HepG2 (cell line): ENCODE results near the gene KBTBD13. TPM values are rescaled to one million over a fixed set of nuclear protein-coding genes. Genes with fewer than 3 reads are reported as not detected.
A peak's percentile ranks its signal among the peaks of the same experiment; 100 is the strongest.

Experiments used
- ATAC-seq: fragments of 200-7000 bp; cut with Tn5 transposase; 3 replicates; pipeline ENCODE4 v1.9.1; 2020; ENCODE audit warnings: mild to moderate bottlenecking, moderate library complexity
- BruUV-seq: library from RNA; stranded (reverse); fragments of 400-500 nt; replicated peaks from 2 replicates; lab custom pipeline; 2021; lab: Mats Ljungman, UMichigan
- CTCF ChIA-PET: fragments of 300-600 bp; formaldehyde crosslinking; extraction: SDS; loops from one replicate; lab custom pipeline; 2021; ENCODE audit warnings: low total read pairs, inconsistent platforms, low intra/inter-chr PET ratio; lab: Yijun Ruan, JAX
- POLR2A ChIA-PET: fragments of 350-600 bp; sonication (Branson Sonifier 250); formaldehyde crosslinking; loops from one replicate; lab custom pipeline; 2020; ENCODE audit warnings: antibody characterized with exemption, inconsistent platforms; lab: Yijun Ruan, JAX
- DNase-seq: peaks from one replicate; pipeline ENCODE4 v3.0.0-alpha.2; 2015; ENCODE audit warnings: low spot score
- FAIRE-seq: peaks from 3 replicates; lab custom pipeline; 2011; peaks lifted over from hg19 to GRCh38; lab: Jason Lieb, UNC
- H2AFZ ChIP-seq: one replicate; pipeline ENCODE4 v1.6.1; 2011; ENCODE audit warnings: low read length, inconsistent platforms
- H3K27ac ChIP-seq: fragments of 300-600 bp; 3 replicates; pipeline ENCODE4 v1.8.0; 2011; ENCODE audit warnings: mixed run types, mild to moderate bottlenecking, mixed read lengths, low read length, inconsistent platforms; ENCODE audit not compliant: insufficient read depth; ENCODE audit errors: extremely low read length
- H3K27me3 ChIP-seq, 2 experiments: fragments of 200-600 bp in 1 of 2; 2 replicates in 1 of 2; 3 replicates in 1 of 2; pipeline versions ENCODE4 v1.6.0 to v1.8.0; 2011; ENCODE audit warnings: low read length in 2 of 2, mild to moderate bottlenecking in 2 of 2, moderate library complexity in 2 of 2, inconsistent platforms in 1 of 2; ENCODE audit not compliant: insufficient read depth in 2 of 2, control insufficient read depth in 1 of 2
- H3K36me3 ChIP-seq, 2 experiments: fragments of 200-600 bp in 1 of 2; replicated peaks in 1 of 2; 2 replicates in 1 of 2; 3 replicates in 1 of 2; pipeline versions ENCODE4 v1.5.1 to v1.8.0; 2011; ENCODE audit warnings: low read length in 2 of 2, inconsistent platforms in 1 of 2; ENCODE audit not compliant: insufficient read depth in 2 of 2, control insufficient read depth in 1 of 2
- H3K4me1 ChIP-seq: 2 replicates; pipeline ENCODE4 v1.5.1; 2012; ENCODE audit warnings: low read length, inconsistent platforms; ENCODE audit not compliant: insufficient read depth
- H3K4me2 ChIP-seq: 2 replicates; pipeline ENCODE4 v1.6.0; 2011; ENCODE audit warnings: low read depth, low read length, inconsistent platforms
- H3K4me3 ChIP-seq, 3 experiments: fragments of 200-600 bp in 1 of 3; sonication (generic), shearing (Covaris generic) in 1 of 3; replicated peaks in 1 of 3; 2 replicates each; pipeline ENCODE4 v1.5.1; 2011 to 2016; ENCODE audit warnings: low read length in 3 of 3, inconsistent platforms in 2 of 3, low read depth in 2 of 3, mild to moderate bottlenecking in 2 of 3, control low read depth in 1 of 3, mixed read lengths in 1 of 3; ENCODE audit not compliant: insufficient read depth in 1 of 3
- H3K79me2 ChIP-seq: one replicate; pipeline ENCODE4 v1.6.1; 2011; ENCODE audit warnings: low read length, inconsistent platforms; ENCODE audit not compliant: insufficient read depth
- H3K9ac ChIP-seq: 2 replicates; pipeline ENCODE4 v1.6.0; 2011; ENCODE audit warnings: mild to moderate bottlenecking, low read depth, low read length, inconsistent platforms; ENCODE audit not compliant: insufficient read depth
- H3K9me3 ChIP-seq: 2 replicates; pipeline ENCODE4 v1.5.1; 2012; ENCODE audit warnings: mild to moderate bottlenecking, low read length
- H4K20me1 ChIP-seq: 2 replicates; pipeline ENCODE4 v1.6.0; 2011; ENCODE audit warnings: inconsistent platforms, mild to moderate bottlenecking, low read length, moderate library complexity; ENCODE audit not compliant: insufficient read depth
- AKAP8 ChIP-seq: sonication (generic); formaldehyde crosslinking; IDR thresholded peaks from 2 replicates; pipeline ENCODE4 v1.5.1; 2020; ENCODE audit warnings: mild to moderate bottlenecking, missing genetic modification reagents
- ATF5 ChIP-seq: sonication (generic); formaldehyde crosslinking; IDR thresholded peaks from 2 replicates; pipeline ENCODE4 v1.4.0; 2020; ENCODE audit warnings: mild to moderate bottlenecking, low read depth, missing genetic modification reagents
- CHCHD3 ChIP-seq: sonication (generic); formaldehyde crosslinking; IDR thresholded peaks from 2 replicates; pipeline ENCODE4 v1.8.0; 2022; ENCODE audit warnings: mild to moderate bottlenecking, missing genetic modification reagents, moderate library complexity
- GABPB1 ChIP-seq: IDR thresholded peaks from 2 replicates; pipeline ENCODE4 v1.6.1; 2016; ENCODE audit warnings: mild to moderate bottlenecking, missing genetic modification reagents, moderate library complexity, missing compliant biosample characterization
- GATA4 ChIP-seq: sonication (generic); IDR thresholded peaks from 2 replicates; pipeline ENCODE4 v1.6.1; 2016; ENCODE audit warnings: antibody characterized with exemption, low read depth, borderline replicate concordance
- KMT2B ChIP-seq: IDR thresholded peaks from 2 replicates; pipeline ENCODE4 v1.6.1; 2016; ENCODE audit warnings: missing genetic modification reagents, missing compliant biosample characterization
- MIER2 ChIP-seq: IDR thresholded peaks from 2 replicates; pipeline ENCODE4 v1.6.1; 2016; ENCODE audit warnings: missing biosample characterization, missing genetic modification reagents
- NCOA5 ChIP-seq: sonication (generic); formaldehyde crosslinking; IDR thresholded peaks from 2 replicates; pipeline ENCODE4 v1.4.0; 2020; ENCODE audit warnings: missing genetic modification reagents
- NR2F6 ChIP-seq, 2 experiments: IDR thresholded peaks; 2 replicates each; pipeline ENCODE4 v1.6.1; 2016; ENCODE audit warnings: antibody characterized with exemption in 1 of 2, mild to moderate bottlenecking in 1 of 2
- PRDM15 ChIP-seq: sonication (generic); formaldehyde crosslinking; IDR thresholded peaks from 2 replicates; pipeline ENCODE4 v1.4.0; 2020; ENCODE audit warnings: missing genetic modification reagents
- RELA ChIP-seq: sonication (generic); formaldehyde crosslinking; IDR thresholded peaks from 2 replicates; pipeline ENCODE4 v1.4.0; 2020; ENCODE audit warnings: missing genetic modification reagents
- SRSF9 ChIP-seq: fragments of 200-400 bp; formaldehyde crosslinking; IDR thresholded peaks from 2 replicates; pipeline ENCODE4 v1.6.1; 2018; ENCODE audit warnings: borderline replicate concordance, mild to moderate bottlenecking, low read depth, low read length; ENCODE audit not compliant: insufficient read depth, poor library complexity, severe bottlenecking
- TGIF2 ChIP-seq: IDR thresholded peaks from 2 replicates; pipeline ENCODE4 v1.6.1; 2016; ENCODE audit warnings: control low read depth, missing compliant biosample characterization
- ZC3H4 ChIP-seq: sonication (generic); formaldehyde crosslinking; IDR thresholded peaks from 2 replicates; pipeline ENCODE4 v1.4.0; 2020; ENCODE audit warnings: missing genetic modification reagents, borderline replicate concordance
- ZIK1 ChIP-seq: sonication (generic); formaldehyde crosslinking; IDR thresholded peaks from 2 replicates; pipeline ENCODE4 v1.5.0; 2020; ENCODE audit warnings: mild to moderate bottlenecking, low read depth, missing genetic modification reagents, borderline replicate concordance
- ZNF180 ChIP-seq: sonication (generic); formaldehyde crosslinking; IDR thresholded peaks from 2 replicates; pipeline ENCODE4 v1.4.0; 2020; ENCODE audit warnings: low read depth, missing genetic modification reagents, borderline replicate concordance
- ZNF460 ChIP-seq: sonication (generic); formaldehyde crosslinking; IDR thresholded peaks from 2 replicates; pipeline ENCODE4 v1.5.1; 2020; ENCODE audit warnings: missing genetic modification reagents, mild to moderate bottlenecking, borderline replicate concordance
- ZNF83 ChIP-seq: sonication (generic); formaldehyde crosslinking; IDR thresholded peaks from 2 replicates; pipeline ENCODE4 v1.4.0; 2020; ENCODE audit warnings: missing genetic modification reagents, mild to moderate bottlenecking, borderline replicate concordance
- WGBS: methylation state at CpG from one replicate; pipeline ENCODE4 v1.1.6; 2017; ENCODE audit warnings: low lambda C conversion rate; 5-methylcytosine and 5-hydroxymethylcytosine counted together
- in situ Hi-C: cut with HindIII; loops from 2 replicates; pipeline ENCODE4 v1.10.0; 2017; ENCODE audit warnings: low pct_unique_long_range_greater_than_20kb; ENCODE audit not compliant: extremely low pct_ligation_motif_present
- intact Hi-C: fragments of 100-400 bp; cut with micrococcal nuclease; formaldehyde crosslinking; loops from one replicate; pipeline ENCODE4 v1.10.0; 2022; ENCODE audit not compliant: unreplicated experiment
- polyA plus RNA-seq, 8 experiments: library from polyadenylated mRNA; depleted of rRNA in 3 of 8; stranded (reverse) in 7 of 8; unstranded in 1 of 8; fragments of >200 nt; fragmentation: Illumina TruSeq in 4 of 8; extraction: Trizol in 4 of 8; gene quantifications; 2 replicates each; pipeline versions ENCODE4 v1.2.1 to v1.2.3, GENCODE V29; 2011 to 2016; ENCODE audit warnings: low read depth in 4 of 8, missing spikeins in 1 of 8, mixed read lengths in 1 of 8; ENCODE audit not compliant: insufficient read depth in 1 of 8
- total RNA-seq, 5 experiments: library from RNA; depleted of rRNA; stranded (reverse); fragments of >200 nt; fragmentation: Illumina TruSeq; extraction: Trizol; gene quantifications; 2 replicates each; pipeline ENCODE4 v1.2.3, GENCODE V29; 2016; ENCODE audit warnings: low read depth in 1 of 5
- TF ChIP-seq, protein P1 (sequence below): sonication (generic); formaldehyde crosslinking; IDR thresholded peaks from 2 replicates; pipeline ENCODE4 v1.8.0; 2023; ENCODE audit warnings: mild to moderate bottlenecking, missing genetic modification reagents

KBTBD13 gene
- total and polyA plus RNA-seq, 2 of the 13 experiments (the other 11 are each of a cell fraction or from before 2014, with no cell fraction given), result not detected

GRCh38 chr15:65089206-65089824 lies 12.8 kb downstream of the KBTBD13 start:
- Histone ChIP-seq H2AFZ (no peak overlapping the region), H3K9me3 (no peaks in the 10 kb centered on the region), H3K27me3 (no peaks in the 10 kb centered on the region), H3K4me2 (peak overlapping the region; percentile 89), H3K79me2 (no peaks in the 10 kb centered on the region), H3K9ac (0 out of 2 replicates have a peak overlapping the region, but pooled peaks have one; percentile 55), H3K4me1 (peaks cover 73% of the 10 kb centered on the region), H3K36me3 (no peaks in the 10 kb centered on the region), H3K27ac (peak overlapping the region; percentile 45), H4K20me1 (no peaks in the 10 kb centered on the region), H3K4me3 (peak overlapping the region in 2 of 3 experiments; percentile 1 to 70; a peak in 2 of 6 replicates)
- ATAC-seq (peak; percentile 17; the same call in 2 of the 3 replicates), DNase-seq (peak; percentile 56), FAIRE-seq (no peak)
- in situ Hi-C loops, result loop anchor here (5.0 to 10.0 kb wide), 2 partner anchors 37 to 55 kb away; no protein-coding TSS in a partner anchor
- intact Hi-C loops, result no loop called here
- WGBS, result 0% methylated on average over 5 of the region's 5 CpGs
- ChIA-PET CTCF (interaction anchor here (5.8 to 6.7 kb wide), 2 partner anchors 34 to 56 kb away, joined by 34 to 54 read pairs; no protein-coding TSS in a partner anchor), POLR2A (interaction anchor here (0.6 to 4.0 kb wide), 5 partner anchors 10 to 211 kb away, joined by 3 to 27 read pairs (median 3); no protein-coding TSS in a partner anchor)
- BruUV-seq, result no TSS peak
- no peak for TF ChIP-seq ZIK1 (CRISPR knock-in tag)
- no peak for TF ChIP-seq ATF5 (CRISPR knock-in tag)
- 0 out of 2 replicates have a peak, but pooled peaks have one; percentile 14 for TF ChIP-seq GABPB1 (CRISPR knock-in tag)
- no peak for TF ChIP-seq TGIF2 (CRISPR knock-in tag)
- TF ChIP-seq ZNF83 (CRISPR knock-in tag), result no peak
- TF ChIP-seq PRDM15, result no peak
- TF ChIP-seq RELA (CRISPR knock-in tag), result no peak
- no peak for TF ChIP-seq ZNF460 (CRISPR knock-in tag)
- TF ChIP-seq MIER2 (CRISPR knock-in tag), result no peak
- TF ChIP-seq SRSF9, result no peak
- no peak for TF ChIP-seq ZC3H4
- TF ChIP-seq AKAP8 (CRISPR knock-in tag), result no peak
- TF ChIP-seq NCOA5 (CRISPR knock-in tag), result no peak
- TF ChIP-seq KMT2B (CRISPR knock-in tag), result no peak
- TF ChIP-seq CHCHD3 (CRISPR knock-in tag), result no peak
- no peak for TF ChIP-seq GATA4
- TF ChIP-seq NR2F6 (IDR thresholded peaks at IDR 0.05), result peak; percentile 61; the same call in 1 of the 2 replicates
- TF ChIP-seq NR2F6 (CRISPR knock-in tag; IDR thresholded peaks at IDR 0.05), result peak; percentile 42; the same call in 1 of the 2 replicates
- TF ChIP-seq, protein P1, sequence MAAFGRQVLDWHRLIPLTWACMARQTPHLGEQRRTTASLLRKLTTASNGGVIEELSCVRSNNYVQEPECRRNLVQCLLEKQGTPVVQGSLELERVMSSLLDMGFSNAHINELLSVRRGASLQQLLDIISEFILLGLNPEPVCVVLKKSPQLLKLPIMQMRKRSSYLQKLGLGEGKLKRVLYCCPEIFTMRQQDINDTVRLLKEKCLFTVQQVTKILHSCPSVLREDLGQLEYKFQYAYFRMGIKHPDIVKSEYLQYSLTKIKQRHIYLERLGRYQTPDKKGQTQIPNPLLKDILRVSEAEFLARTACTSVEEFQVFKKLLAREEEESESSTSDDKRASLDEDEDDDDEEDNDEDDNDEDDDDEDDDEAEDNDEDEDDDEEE (CRISPR knock-in tag), result no peak
- no peak for TF ChIP-seq ZNF180
